ENCODE data around the gene B9D2. TPM values are rescaled to one million over a fixed set of nuclear protein-coding genes. Genes with fewer than 3 reads are reported as not detected.

The B9D2 gene
- total RNA-seq, 4 donors from 2014 or later: 1.6 to 4.8 (median 3.1) TPM

GRCh38 chr19:41407271-41407670 is 43.3 kb upstream of the B9D2 start:
- TF ChIP-seq CTCF (IDR thresholded peaks at IDR 0.05; ENCODE audit: low read depth): no peak

GRCh38 chr19:41405776-41406175 is 41.8 kb upstream of the B9D2 start:
- no peak for TF ChIP-seq CTCF (IDR thresholded peaks at IDR 0.05; ENCODE audit: low read depth)

DNA sequence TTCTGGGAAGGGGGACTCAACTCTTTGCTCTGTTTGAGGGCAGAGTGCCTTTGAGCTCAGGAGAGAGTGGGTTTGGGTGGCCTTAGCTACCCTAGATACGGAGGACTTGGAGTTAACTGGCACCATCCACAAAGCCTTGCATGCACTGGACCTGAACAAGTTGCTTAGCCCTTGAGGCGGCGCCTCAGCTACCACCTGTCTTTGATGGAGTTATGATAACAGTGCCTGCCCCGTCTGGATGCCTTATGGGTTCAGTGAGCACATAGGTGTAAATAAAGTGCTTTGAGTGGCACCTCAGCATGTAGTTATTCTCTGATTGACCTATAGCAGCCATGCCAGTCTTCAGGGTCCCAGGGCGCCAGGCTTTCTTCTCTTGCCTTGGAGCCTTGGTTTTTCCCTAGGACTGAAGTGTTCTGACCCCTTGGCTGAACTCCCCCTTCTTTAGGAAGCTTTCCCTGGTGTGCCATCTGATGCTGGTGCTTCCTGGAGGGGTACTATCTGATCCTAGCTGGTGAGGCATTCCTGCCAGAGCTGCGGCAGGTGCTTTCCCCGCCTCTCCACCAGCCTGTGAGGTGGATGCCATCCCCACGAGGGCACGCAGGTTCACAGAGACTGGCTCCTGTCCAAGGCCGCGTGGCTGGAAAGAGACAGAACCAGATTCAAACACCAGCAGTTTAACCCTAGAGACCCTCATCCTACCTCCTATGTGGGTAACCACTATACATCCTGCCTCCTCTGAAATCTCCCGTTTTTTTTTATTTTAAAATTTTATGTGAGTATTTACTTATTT is 39.4 kb upstream of the B9D2 start:
- TF ChIP-seq CTCF (IDR thresholded peaks at IDR 0.05; ENCODE audit: low read depth): no peak

- TF ChIP-seq CTCF (IDR thresholded peaks at IDR 0.05; ENCODE audit: low read depth): no peak
These were observed 38.1 kb upstream of the B9D2 start for GRCh38 chr19:41402010-41402409.

DNA sequence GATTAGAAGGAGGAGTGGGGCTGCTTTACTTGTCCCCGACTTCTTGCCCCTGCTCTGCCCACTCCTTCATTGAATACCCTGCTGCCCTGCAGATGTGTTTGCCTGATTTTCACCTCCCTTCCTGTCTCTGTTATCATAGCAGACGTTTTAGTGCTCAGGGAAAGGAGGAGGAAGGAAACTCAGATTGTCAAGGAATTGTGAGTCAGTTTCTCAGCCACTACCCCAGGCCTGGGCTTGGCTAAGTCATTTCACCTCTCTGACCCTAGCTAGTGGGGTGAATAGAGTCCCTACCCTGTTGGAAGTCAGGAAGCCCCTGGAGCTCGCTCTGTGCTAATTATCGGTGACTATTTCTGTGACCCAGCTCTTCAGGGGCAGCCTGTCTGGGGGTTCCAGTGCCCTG is 37.5 kb upstream of the B9D2 start:
- no peak for TF ChIP-seq CTCF (IDR thresholded peaks at IDR 0.05; ENCODE audit: low read depth)

DNA sequence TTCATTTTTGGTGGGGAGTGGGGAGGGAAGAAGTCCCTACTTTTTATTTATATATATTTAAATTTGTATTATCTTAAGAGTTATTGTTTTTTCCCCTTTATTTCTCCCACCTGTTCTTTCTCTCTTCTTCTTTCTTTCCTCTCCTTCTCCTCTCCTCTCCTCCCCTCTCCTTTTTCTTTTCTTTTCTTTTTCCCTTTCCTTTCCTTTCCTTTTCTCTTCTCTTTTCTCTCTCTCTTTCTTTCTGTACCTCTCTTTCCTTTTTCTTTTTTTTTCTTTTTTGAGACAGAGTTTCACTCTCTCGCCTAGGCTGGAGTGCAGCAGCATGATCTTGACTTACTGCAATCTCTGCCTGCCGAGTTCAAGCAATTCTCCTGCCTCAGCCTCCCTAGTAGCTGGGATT is 35.6 kb upstream of the B9D2 start:
- TF ChIP-seq CTCF (IDR thresholded peaks at IDR 0.05; ENCODE audit: low read depth): no peak

- TF ChIP-seq CTCF (IDR thresholded peaks at IDR 0.05; ENCODE audit: low read depth): no peak
These were observed 35.1 kb upstream of the B9D2 start for GRCh38 chr19:41399091-41399490.

All from subcutaneous adipose tissue (tissue), 4 donors.